WERI-Rb-1 (cell line): ENCODE results near the gene SBNO2.
A peak's percentile ranks its signal among the peaks of the same experiment; 100 is the strongest.
"Not testable (repeated sequence)": the region's sequence is repeated elsewhere in the genome, so short reads cannot be mapped to it uniquely, and the experiment has no call there.

Experiments
- DNase-seq: peaks from one replicate; pipeline ENCODE4 v3.0.0-alpha.2; 2020
- H3K27ac ChIP-seq: fragments of 250-450 bp; sonication (Bioruptor Pico); 2 replicates; pipeline ENCODE4 v1.5.1; 2020; ENCODE audit warnings: mild to moderate bottlenecking, moderate library complexity
- H3K27me3 ChIP-seq: fragments of 250-450 bp; sonication (Bioruptor Pico); 2 replicates; pipeline ENCODE4 v1.5.1; 2021; ENCODE audit warnings: mild to moderate bottlenecking, low read depth, moderate library complexity; ENCODE audit not compliant: insufficient read depth, severe bottlenecking
- H3K36me3 ChIP-seq: fragments of 250-450 bp; sonication (Bioruptor Pico); 2 replicates; pipeline ENCODE4 v1.5.1; 2020; ENCODE audit warnings: mild to moderate bottlenecking, moderate library complexity
- H3K4me3 ChIP-seq: 2 replicates; pipeline ENCODE4 v1.5.1; 2011; ENCODE audit warnings: low read depth, mild to moderate bottlenecking, control low read depth, low read length
- H3K9me3 ChIP-seq: fragments of 250-450 bp; sonication (Bioruptor Pico); 2 replicates; pipeline ENCODE4 v1.5.1; 2021; ENCODE audit warnings: mild to moderate bottlenecking, moderate library complexity; ENCODE audit not compliant: severe bottlenecking
- TF ChIP-seq, protein P1 (sequence below): IDR thresholded peaks from 2 replicates; pipeline ENCODE4 v1.5.1; 2011; ENCODE audit warnings: low read depth, mild to moderate bottlenecking, control low read depth, inconsistent platforms, low read length

The SBNO2 gene

DNA sequence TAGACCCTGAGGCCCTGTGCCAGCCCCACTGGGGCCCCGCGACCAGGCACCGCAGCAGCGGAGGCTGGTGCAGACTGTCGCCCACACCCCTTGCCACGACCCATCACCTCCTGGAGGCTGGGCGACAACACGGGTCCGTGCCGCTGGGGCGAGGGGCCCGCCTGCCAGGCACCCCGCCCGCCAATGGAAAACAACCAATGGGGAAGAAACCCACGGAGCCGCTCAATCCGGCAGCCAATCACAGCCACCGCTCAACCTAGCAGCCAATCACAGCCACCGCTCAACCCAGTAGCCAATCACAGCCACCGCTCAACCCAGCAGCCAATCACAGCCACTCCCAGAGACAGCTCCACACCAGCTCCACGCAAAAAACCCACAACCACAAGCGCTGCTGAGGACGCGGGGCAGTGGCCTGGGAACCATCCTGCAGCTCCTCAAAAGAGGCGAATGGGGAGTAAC, 40.6 kb downstream of the SBNO2 start:
- H3K36me3 ChIP-seq: no peaks in the 10 kb centered on the region
- peak; percentile 28 for DNase-seq
- TF ChIP-seq, protein P1, sequence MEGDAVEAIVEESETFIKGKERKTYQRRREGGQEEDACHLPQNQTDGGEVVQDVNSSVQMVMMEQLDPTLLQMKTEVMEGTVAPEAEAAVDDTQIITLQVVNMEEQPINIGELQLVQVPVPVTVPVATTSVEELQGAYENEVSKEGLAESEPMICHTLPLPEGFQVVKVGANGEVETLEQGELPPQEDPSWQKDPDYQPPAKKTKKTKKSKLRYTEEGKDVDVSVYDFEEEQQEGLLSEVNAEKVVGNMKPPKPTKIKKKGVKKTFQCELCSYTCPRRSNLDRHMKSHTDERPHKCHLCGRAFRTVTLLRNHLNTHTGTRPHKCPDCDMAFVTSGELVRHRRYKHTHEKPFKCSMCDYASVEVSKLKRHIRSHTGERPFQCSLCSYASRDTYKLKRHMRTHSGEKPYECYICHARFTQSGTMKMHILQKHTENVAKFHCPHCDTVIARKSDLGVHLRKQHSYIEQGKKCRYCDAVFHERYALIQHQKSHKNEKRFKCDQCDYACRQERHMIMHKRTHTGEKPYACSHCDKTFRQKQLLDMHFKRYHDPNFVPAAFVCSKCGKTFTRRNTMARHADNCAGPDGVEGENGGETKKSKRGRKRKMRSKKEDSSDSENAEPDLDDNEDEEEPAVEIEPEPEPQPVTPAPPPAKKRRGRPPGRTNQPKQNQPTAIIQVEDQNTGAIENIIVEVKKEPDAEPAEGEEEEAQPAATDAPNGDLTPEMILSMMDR: no peak
- H3K27ac ChIP-seq: no peak overlapping the region
- no peak overlapping the region for H3K4me3 ChIP-seq
- no peaks in the 10 kb centered on the region for H3K9me3 ChIP-seq
- H3K27me3 ChIP-seq: no peaks in the 10 kb centered on the region

GRCh38 chr19:1132552-1133383, 41.3 kb downstream of the SBNO2 start:
- H3K4me3 ChIP-seq: no peak overlapping the region
- H3K27me3 ChIP-seq: no peaks in the 10 kb centered on the region
- no peak overlapping the region for H3K27ac ChIP-seq

DNA sequence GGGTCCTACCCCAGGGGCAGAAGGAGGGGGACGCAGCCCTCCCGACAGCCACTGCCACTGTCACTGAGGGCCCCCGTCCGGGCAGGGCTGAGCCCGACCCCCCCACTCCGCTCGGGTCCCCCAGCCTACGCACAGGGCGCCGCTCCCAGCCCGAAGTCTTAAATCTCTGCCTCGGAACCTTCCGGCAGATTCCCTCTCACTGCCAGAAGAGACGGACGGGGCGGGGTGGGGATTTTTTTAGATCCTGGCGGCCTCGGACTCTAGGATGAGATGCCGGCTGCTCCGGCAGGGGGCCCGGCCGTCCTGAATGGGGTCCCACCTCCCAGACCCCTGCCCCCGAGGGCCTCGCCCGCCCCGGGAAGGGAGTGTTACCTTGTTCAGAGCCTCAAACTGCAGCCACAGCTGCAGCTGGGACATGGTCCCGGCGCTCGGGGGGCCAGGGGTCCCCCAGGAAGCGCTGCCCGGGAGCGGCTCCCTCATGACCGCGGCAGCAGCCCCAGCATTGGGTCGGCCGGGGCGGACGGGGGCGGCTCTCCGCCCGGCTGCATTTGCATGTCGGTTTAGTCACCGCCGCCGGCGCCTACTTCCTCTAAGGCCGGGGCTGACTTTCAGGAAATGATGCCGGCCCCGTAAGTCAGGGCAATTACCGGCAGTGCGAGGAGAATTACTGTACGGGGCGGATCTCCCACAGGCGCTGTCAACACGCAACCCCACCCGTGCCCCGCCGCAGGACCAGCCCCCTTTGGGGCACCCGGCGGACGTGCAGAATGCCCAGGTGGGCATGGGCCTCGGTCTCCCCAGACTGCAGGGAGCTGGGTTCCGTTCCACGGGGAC, 42.1 kb downstream of the SBNO2 start:
- H3K36me3 ChIP-seq: peaks cover 5% of the 10 kb centered on the region; the same call in 1 of the 2 replicates
- DNase-seq: no peak
- H3K9me3 ChIP-seq: no peaks in the 10 kb centered on the region
- TF ChIP-seq, protein P1: no peak
- no peaks in the 10 kb centered on the region for H3K27me3 ChIP-seq
- H3K27ac ChIP-seq: no peak overlapping the region
- H3K4me3 ChIP-seq: no peak overlapping the region

More at GRCh38 chr19:1132552-1133383, 41.3 kb downstream of the SBNO2 start:
- H3K9me3 ChIP-seq: no peaks in the 10 kb centered on the region
- H3K36me3 ChIP-seq: no peaks in the 10 kb centered on the region; the same call in 1 of the 2 replicates
- DNase-seq: no peak
- TF ChIP-seq, protein P1: no peak

GRCh38 chr19:1130771-1131717, 43.0 kb downstream of the SBNO2 start:
- Histone ChIP-seq H3K27me3 (no peaks in the 10 kb centered on the region), H3K9me3 (no peaks in the 10 kb centered on the region), H3K36me3 (peaks cover 5% of the 10 kb centered on the region; the same call in 1 of the 2 replicates), H3K4me3 (no peak overlapping the region), H3K27ac (no peak overlapping the region)
- TF ChIP-seq, protein P1: no peak
- DNase-seq: no peak

- Histone ChIP-seq H3K27ac (no peak overlapping the region), H3K27me3 (no peaks in the 10 kb centered on the region), H3K4me3 (no peak overlapping the region), H3K36me3 (peaks cover 5% of the 10 kb centered on the region; the same call in 1 of the 2 replicates), H3K9me3 (no peaks in the 10 kb centered on the region)
- TF ChIP-seq, protein P1: no peak
- no peak for DNase-seq
Measured at GRCh38 chr19:1129535-1129934, 44.5 kb downstream of the SBNO2 start.

DNA sequence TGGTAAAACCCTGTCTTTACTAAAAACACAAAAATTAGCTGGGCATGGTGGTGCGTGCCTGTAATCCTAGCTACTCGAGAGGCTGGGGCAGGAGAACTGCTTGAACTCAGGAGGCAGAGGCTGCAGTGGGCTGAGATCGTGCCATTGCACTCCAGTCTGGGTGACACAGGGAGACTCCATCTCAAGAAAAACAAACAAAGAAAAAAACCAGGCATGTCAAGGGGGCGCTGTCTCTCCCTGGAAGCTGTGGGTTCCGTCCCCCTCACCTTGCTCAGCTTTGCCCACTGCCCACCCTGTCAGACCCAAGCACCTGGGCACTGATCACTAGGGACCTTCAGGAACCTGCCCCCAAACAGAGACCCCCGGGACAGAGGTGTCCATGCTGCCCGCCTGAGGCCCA, 45.0 kb downstream of the SBNO2 start:
- not testable (repeated sequence) for DNase-seq, H3K27me3 ChIP-seq, H3K36me3 ChIP-seq, H3K9me3 ChIP-seq, H3K4me3 ChIP-seq, H3K27ac ChIP-seq
